GM19023 (cell line): ENCODE measurements around the gene WSCD1.

Experiments used
- ATAC-seq: cut with Tn5 transposase; IDR thresholded peaks from one replicate; pipeline ENCODE4 v1.9.1; 2021; ENCODE audit warnings: mild to moderate bottlenecking, moderate library complexity; ENCODE audit not compliant: unreplicated experiment

Gene WSCD1

GRCh38 chr17:6057562-6057961 is 12.6 kb upstream of the WSCD1 start:
- ATAC-seq: no peak

GRCh38 chr17:6059406-6059805 is 10.8 kb upstream of the WSCD1 start:
- ATAC-seq: no peak

GRCh38 chr17:6061290-6061689 is 8.9 kb upstream of the WSCD1 start:
- no peak for ATAC-seq

- ATAC-seq: no peak
Measured at GRCh38 chr17:6064868-6065267, 5.3 kb upstream of the WSCD1 start.

GRCh38 chr17:6065351-6065750 is 4.8 kb upstream of the WSCD1 start:
- ATAC-seq: no peak

- ATAC-seq: no peak
Measured at GRCh38 chr17:6066183-6066948, 3.8 kb upstream of the WSCD1 start.

GRCh38 chr17:6067060-6067459 is 3.1 kb upstream of the WSCD1 start:
- ATAC-seq: no peak

GRCh38 chr17:6070430-6070912 is 292 bp downstream of the WSCD1 start:
- no peak for ATAC-seq

- ATAC-seq: no peak
Measured at GRCh38 chr17:6070913-6071511, 833 bp downstream of the WSCD1 start.

- ATAC-seq: no peak
Measured at GRCh38 chr17:6071528-6072065, 1.4 kb downstream of the WSCD1 start.

- no peak for ATAC-seq
Measured at GRCh38 chr17:6072157-6072556, 2.0 kb downstream of the WSCD1 start.

GRCh38 chr17:6072611-6073010 is 2.4 kb downstream of the WSCD1 start:
- ATAC-seq: no peak

GRCh38 chr17:6073620-6074019 is 3.4 kb downstream of the WSCD1 start:
- no peak for ATAC-seq

GRCh38 chr17:6075050-6075449 is 4.9 kb downstream of the WSCD1 start:
- ATAC-seq: no peak

- ATAC-seq: no peak
Measured at GRCh38 chr17:6075845-6076244, 5.7 kb downstream of the WSCD1 start.

GRCh38 chr17:6077752-6078151 is 7.6 kb downstream of the WSCD1 start:
- ATAC-seq: no peak

GRCh38 chr17:6078458-6078871 is 8.3 kb downstream of the WSCD1 start:
- no peak for ATAC-seq

- no peak for ATAC-seq
Measured at GRCh38 chr17:6079155-6079888, 9.1 kb downstream of the WSCD1 start.

GRCh38 chr17:6079960-6080359 is 9.8 kb downstream of the WSCD1 start:
- ATAC-seq: no peak

- ATAC-seq: no peak
Measured at GRCh38 chr17:6080711-6081430, 10.7 kb downstream of the WSCD1 start.

GRCh38 chr17:6082335-6082734 is 12.2 kb downstream of the WSCD1 start:
- ATAC-seq: no peak
